ENCODE measurements around the gene ARPC4. TPM values are rescaled to one million over a fixed set of nuclear protein-coding genes. Genes with fewer than 3 reads are reported as not detected.

Gene ARPC4
- total RNA-seq (2022; extraction: Qiagen RNA extraction), result 149 to 257 TPM (median 152 TPM) in 5 replicates

DNA sequence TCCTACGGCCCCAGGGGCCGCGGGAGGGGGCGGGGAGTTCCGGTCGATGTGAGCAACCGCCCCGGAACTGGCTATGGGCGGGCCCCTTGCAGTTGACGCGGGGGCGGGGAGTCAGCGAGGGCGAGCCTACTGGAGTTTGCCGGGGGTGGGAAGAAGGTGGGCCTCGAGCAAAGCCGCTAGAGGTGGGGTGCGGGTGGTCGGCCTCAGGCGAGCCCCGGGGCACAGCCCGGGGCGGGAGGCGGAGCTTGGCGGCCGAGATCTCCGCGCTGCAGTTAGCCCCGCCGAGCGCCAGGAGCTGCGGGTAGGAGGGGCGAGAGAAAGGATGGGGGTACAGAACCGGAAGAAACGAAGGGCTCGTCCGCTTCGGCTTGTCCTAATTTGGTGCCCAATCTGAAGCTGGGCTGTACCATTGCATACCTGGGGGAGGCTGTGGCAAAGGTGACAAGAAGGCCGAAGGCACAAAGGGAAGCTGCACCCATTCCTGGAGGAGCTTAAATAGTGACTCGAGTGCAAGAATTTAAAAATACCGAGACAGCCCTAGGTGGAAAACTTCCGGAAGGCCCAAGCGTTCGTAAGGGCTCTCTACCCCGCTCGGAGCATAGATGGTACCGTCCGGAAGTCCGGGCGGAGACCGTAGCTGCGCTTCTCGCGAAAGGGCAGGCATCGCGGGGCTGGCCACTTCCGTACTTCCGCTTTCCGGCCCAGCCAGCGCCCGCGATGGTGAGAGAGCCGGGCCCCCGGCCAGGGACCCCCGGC is at the start of gene ARPC4, which contains the start of gene TADA3:
TSS of gene ARPC4 (plus strand) at position 678 of the 756 bp plus-strand sequence. CDS start at position 718, 40 bp downstream.
TSS of gene TADA3 (minus strand) at position 69 of the 756 bp plus-strand sequence. CDS start 1,007 bp downstream, outside the sequence.

DNA sequence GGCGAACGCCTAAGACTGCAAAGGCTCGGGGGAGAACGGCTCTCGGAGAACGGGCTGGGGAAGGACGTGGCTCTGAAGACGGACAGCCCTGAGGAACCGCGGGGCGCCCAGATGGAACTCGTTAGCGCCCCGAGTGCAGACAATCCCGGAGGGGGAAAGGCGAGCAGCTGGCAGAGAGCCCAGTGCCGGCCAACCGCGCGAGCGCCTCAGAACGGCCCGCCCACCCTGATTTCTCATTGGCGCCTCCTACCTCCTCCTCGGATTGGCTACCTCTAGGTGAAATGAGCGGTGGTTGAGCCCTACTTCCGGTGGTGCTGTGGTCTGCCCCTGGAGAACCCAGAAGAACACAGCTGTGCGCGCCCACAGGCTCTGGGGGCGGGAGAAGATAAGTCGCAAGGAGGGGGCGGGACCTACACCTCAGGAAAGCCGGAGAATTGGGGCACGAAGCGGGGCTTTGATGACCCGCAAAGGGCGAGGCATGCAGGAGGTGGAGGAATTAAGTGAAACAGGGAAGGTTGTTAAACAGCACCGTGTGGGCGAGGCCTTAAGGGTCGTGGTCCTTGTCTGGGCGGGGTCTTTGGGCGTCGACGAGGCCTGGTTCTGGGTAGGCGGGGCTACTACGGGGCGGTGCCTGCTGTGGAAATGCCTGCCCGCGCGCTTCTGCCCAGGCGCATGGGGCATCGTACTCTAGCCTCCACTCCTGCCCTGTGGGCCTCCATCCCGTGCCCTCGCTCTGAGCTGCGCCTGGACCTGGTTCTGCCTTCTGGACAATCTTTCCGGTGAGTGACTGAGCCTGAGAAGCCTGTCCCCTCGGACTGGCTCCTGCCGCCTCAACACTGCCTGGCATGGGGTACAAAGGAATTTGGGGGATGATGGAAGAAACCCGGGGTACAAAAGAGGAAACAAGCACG is 43.0 kb upstream of the ARPC4 start, which contains the start of gene OGG1:
TSS of gene OGG1 (plus strand) at position 308 of the 911 bp plus-strand sequence. CDS start at position 643, 335 bp downstream.

DNA sequence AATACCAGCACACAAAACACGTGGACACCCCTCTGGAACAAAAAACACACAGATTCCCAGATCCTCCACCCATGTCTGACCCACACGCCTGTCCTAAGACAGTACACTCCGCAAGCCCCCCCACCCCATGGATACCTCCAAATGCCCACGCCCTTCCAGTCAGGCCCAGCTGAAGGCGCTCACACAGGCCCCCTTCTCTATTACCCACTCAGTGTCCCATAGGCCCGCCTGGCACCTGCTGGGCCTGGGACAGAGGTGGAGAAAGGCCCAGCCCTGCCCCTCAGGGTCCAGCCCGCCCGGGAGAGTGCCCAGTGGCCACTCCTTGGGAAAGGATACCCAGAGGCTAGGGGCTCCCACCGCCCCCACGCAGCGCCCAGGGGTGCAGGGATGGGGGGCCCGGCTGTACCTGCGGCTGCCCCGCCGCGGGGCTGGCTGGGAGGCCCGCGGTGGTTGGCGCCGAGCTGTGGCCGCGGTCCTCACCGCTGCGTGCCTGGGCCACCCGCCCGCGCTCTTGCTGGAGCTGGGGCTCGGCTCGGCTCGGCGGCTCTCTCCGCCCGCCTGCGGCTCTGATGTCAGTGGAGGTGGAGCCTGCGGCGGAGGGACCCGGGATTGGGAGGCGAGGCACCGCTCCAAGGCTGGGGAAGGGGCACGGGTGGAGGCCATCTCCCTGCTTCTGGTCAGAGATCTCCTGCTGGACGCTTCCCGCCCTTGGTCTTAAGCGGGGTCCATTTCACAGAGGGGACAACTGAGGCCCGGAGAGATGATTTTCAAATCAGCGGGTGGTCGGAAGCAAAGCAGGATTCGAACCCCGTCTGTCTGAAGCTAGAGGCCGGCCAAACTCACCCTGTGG is 23.2 kb upstream of the ARPC4 start, which contains the start of gene CAMK1:
TSS of gene CAMK1 (minus strand) at position 522 of the 850 bp plus-strand sequence. CDS start 2,198 bp downstream, outside the sequence.

DNA sequence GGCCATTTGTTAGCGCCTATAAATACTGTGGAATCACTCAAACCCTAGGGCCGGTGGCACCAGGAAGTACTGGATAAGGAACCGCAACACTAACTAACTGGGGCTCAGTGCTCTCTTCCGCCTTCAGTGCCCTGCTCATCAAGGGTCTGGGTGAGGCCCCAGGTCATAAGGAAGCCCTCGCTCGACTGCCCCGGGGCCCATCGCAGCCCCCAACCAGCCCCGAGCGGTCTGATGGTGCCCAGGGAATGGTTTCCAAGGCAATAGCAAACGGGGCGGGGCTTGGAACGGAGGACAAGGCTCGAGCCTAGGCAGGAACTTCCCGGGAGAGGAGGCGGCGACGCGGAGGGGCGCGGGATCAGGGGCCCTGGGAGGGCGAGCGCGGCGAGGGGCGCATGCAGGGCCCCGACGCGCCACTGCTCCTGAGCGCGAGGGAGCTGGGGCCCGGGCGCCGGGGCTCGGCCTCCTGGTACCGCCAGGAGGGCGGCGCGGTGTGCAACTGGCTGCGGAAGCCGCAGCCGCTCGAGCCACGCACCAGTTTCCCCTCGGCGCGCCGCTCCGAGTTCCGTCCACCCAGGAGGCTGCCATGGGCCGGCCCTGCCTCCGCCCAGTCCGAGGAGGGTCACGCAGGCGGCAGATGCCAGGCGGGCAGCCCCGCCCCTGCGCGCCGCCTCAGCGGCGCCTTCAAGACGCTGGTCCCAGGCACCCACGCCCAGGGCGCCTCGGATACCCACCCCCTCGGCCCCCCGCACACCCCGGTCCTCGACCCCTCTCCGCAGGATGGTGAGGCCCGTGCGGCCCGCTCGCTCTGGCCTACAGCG is 16.9 kb downstream of the ARPC4 start, which contains the start of gene TTLL3:
TSS of gene TTLL3 (plus strand) at position 648 of the 818 bp plus-strand sequence. CDS start 400 bp downstream, outside the sequence.

DNA sequence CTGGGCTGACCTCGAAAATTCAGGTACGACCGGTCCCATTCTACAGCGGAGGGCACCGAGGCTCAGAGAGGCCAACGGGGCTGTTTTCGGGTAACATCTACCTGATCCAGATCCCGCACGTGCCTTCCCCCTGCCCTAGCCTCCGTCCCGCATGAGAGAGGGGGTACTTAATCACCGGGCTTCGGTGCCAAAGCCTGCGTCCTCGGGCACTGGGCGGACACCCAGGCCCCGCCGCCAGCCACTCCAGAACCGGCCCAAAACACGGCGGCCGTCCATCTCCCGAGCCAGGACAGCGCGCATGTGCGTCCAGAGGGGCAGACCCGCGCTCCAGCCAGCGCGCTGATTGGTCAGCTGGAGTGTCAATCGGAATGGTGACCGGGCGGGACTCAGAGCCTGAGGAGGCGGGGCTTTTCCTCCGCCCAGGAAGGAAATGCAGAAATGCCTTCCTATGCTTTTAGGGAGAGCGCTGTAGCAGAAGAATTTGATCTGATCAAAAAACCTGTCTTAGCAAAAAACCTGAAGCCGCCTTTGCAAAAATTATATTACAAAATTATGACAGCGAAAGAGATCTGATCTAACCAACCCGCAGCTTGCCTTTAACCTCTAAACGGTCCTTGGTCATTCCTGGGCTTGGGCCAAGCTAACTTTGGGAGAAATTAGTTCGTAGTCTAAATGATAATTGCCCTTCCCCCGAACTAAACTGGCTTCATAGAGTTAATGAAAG is 51.0 kb downstream of the ARPC4 start, which contains the start of gene RPUSD3:
TSS of gene RPUSD3 (minus strand) at position 294 of the 724 bp plus-strand sequence. CDS start at position 276, 18 bp downstream.

Other genes starting within 250 kb of the ARPC4 start
- 0.07 to 0.15 TPM (median 0.10 TPM) in 5 replicates for gene LHFPL4, start 239.3 kb upstream of the ARPC4 start, total RNA-seq (2022; extraction: Qiagen RNA extraction)
- gene MTMR14, start 143.6 kb upstream of the ARPC4 start, total RNA-seq (2022; extraction: Qiagen RNA extraction), result 27.8 to 31.6 TPM (median 30.5 TPM) in 5 replicates
- 0.08 to 0.29 TPM (median 0.15 TPM) in 5 replicates for gene CPNE9, start 89.2 kb upstream of the ARPC4 start, total RNA-seq (2022; extraction: Qiagen RNA extraction)
- gene BRPF1, start 61.3 kb upstream of the ARPC4 start, total RNA-seq (2022; extraction: Qiagen RNA extraction), result 16.6 to 19.2 TPM (median 18.1 TPM) in 5 replicates
- 14.0 to 19.3 TPM (median 17.1 TPM) in 5 replicates for gene OGG1, start 43.1 kb upstream of the ARPC4 start, total RNA-seq (2022; extraction: Qiagen RNA extraction)
- gene CAMK1, start 23.1 kb upstream of the ARPC4 start, total RNA-seq (2022; extraction: Qiagen RNA extraction), result 15.0 to 17.7 TPM (median 16.1 TPM) in 5 replicates
- gene TADA3, start 609 bp upstream of the ARPC4 start, total RNA-seq (2022; extraction: Qiagen RNA extraction), result 56.4 to 63.0 TPM (median 61.5 TPM) in 5 replicates
- gene TTLL3, start 17.2 kb downstream of the ARPC4 start, total RNA-seq (2022; extraction: Qiagen RNA extraction), result 5.5 to 8.2 TPM (median 7.4 TPM) in 5 replicates
- gene RPUSD3, start 50.9 kb downstream of the ARPC4 start, total RNA-seq (2022; extraction: Qiagen RNA extraction), result 50.0 to 66.3 TPM (median 61.9 TPM) in 5 replicates
- gene CIDEC, start 87.2 kb downstream of the ARPC4 start, total RNA-seq (2022; extraction: Qiagen RNA extraction), result 75.0 to 98.5 TPM (median 81.8 TPM) in 5 replicates
- gene JAGN1, start 97.5 kb downstream of the ARPC4 start, total RNA-seq (2022; extraction: Qiagen RNA extraction), result 80.1 to 101 TPM (median 92.7 TPM) in 5 replicates
- gene IL17RE, start 109.8 kb downstream of the ARPC4 start, total RNA-seq (2022; extraction: Qiagen RNA extraction), result 1.7 to 1.9 TPM (median 1.8 TPM) in 5 replicates
- 28.0 to 34.0 TPM (median 32.0 TPM) in 5 replicates for gene IL17RC, start 124.0 kb downstream of the ARPC4 start, total RNA-seq (2022; extraction: Qiagen RNA extraction)
- gene CRELD1, start 140.8 kb downstream of the ARPC4 start, total RNA-seq (2022; extraction: Qiagen RNA extraction), result 11.5 to 14.5 TPM (median 12.9 TPM) in 5 replicates
- 1.2 to 1.9 TPM (median 1.8 TPM) in 5 replicates for gene PRRT3, start 159.3 kb downstream of the ARPC4 start, total RNA-seq (2022; extraction: Qiagen RNA extraction)
- gene EMC3, start 193.8 kb downstream of the ARPC4 start, total RNA-seq (2022; extraction: Qiagen RNA extraction), result 108 to 142 TPM (median 112 TPM) in 5 replicates
- gene FANCD2, start 233.4 kb downstream of the ARPC4 start, total RNA-seq (2022; extraction: Qiagen RNA extraction), result 16.8 to 19.2 TPM (median 17.6 TPM) in 5 replicates

Measured in A549 treated with AZD2906 at 1 μM for 4 hours (cell line).